ENCODE data around the gene RFWD3.
A peak's percentile ranks its signal among the peaks of the same experiment; 100 is the strongest.

Gene RFWD3

DNA sequence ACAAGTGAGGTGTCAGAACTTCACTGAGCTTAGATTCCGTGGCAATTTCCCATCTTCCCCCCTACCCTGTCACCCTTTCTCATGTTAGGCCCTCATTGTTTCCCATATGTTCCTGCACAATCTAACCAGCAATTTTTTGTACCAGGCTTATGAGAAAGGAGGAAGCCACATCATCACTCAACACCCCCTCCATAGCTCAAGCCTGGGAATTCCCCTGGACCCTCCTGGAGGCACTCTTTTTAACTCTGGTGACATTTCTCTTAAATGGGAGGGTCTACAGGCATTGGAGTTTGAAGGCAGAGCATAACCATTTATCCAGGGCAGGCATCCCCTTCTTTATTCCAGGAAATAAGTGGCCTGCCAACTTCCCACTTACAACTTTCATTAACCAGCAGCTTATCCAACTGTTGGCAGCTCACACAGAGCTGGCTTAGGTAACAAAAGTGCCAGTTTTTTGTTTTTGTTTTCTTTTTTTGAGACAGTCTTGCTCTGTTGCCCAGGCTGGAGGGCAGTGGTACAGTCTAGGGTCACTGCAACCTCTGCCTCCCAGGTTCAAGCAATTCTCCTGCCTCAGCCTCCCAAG lies 49.4 kb downstream of the RFWD3 start:
- Mint-ChIP-seq H3K4me1 (ENCODE audit: low read depth) (peaks cover 16% of the 10 kb centered on the region), H3K27me3 (no peaks in the 10 kb centered on the region), H3K27ac (peak overlapping the region; percentile 80), H3K4me3 (no peak overlapping the region), H3K9me3 (no peaks in the 10 kb centered on the region), H3K36me3 (ENCODE audit: low read depth) (peaks cover 73% of the 10 kb centered on the region)
- DNase-seq: no peak

DNA sequence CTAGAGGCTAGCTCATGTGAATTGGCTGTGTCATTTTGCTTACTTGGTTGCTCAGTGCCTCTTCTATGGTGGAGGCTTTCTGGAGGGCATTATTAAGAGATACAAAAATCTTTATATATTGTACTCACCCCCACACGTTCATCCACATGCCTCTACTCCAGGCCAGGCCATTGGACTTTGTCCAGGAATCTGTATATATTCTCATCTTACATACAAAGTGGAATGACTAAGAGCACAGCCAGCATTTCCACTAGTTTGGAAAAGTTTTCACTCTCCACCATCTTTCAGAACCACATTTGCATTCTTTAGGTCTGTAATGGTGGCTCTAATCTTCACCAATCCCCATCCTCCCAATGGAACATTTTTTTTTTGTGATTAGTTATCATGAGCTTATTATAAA lies 55.0 kb downstream of the RFWD3 start:
- H3K27me3 Mint-ChIP-seq: no peaks in the 10 kb centered on the region
- H3K4me1 Mint-ChIP-seq (ENCODE audit: low read depth): peaks cover 25% of the 10 kb centered on the region
- no peak for DNase-seq
- no peaks in the 10 kb centered on the region for H3K9me3 Mint-ChIP-seq
- H3K4me3 Mint-ChIP-seq: no peak overlapping the region
- H3K27ac Mint-ChIP-seq: no peak overlapping the region
- H3K36me3 Mint-ChIP-seq (ENCODE audit: low read depth): peaks cover 31% of the 10 kb centered on the region

DNA sequence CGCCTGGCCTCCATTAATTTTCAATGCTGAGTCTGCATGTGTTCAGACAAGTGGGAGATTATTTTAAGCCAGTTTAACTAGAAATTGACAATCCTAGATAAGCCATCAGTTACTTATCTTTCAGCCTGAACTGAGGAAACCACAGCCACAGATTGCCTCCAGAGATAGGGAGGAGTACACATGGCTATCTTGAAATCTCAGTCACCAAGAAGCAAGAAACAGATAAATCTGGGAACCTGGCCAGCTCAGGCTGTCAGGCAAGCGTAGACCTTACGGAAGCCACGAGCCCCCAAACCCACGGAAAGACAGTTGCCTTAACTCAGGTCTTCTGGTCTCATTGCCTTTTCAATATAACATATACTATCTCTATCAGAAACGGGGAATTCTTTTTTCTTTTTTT lies 57.7 kb downstream of the RFWD3 start:
- Mint-ChIP-seq H3K27ac (peak overlapping the region; percentile 61), H3K4me3 (no peak overlapping the region), H3K27me3 (no peaks in the 10 kb centered on the region), H3K4me1 (ENCODE audit: low read depth) (peaks cover 44% of the 10 kb centered on the region), H3K36me3 (ENCODE audit: low read depth) (peaks cover 28% of the 10 kb centered on the region), H3K9me3 (no peaks in the 10 kb centered on the region)
- DNase-seq: no peak

DNA sequence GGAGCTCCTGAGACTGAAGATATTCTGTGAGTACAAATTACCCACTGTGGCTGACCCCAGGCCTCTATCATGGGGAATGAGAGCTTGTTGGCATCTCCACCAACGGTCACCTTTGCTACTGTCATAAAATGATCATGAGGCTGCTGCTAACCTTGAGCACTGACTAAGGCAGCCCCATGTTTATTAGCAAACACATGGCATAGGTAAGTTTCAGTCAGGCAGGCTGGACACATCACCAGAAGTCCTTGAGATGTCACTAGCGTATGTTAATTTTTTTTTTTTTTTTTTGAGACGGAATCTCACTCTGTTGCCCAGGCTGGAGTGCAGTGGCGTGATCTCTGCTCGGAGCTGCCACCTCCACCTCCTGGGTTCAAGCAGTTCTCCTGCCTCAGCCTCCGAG lies 58.3 kb downstream of the RFWD3 start:
- H3K4me3 Mint-ChIP-seq: no peak overlapping the region

DNA sequence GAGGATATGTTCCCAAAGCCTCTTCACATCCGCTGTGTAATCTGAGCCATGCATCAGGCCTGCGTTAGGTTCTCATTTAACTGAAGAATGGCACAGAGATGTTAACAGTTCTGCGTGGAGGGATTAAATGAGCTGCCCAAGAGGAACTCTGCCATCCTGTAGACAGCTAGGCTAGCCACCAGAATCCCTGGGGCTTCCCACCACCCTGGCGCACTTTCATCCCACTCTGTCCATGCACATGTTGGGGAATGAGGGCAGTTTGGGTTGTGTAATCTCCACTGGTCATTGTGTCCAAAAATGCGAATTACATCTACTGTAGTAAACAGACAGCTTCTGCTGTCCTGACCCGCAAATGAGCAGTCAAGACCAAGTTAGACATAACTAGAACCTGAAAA lies 58.7 kb downstream of the RFWD3 start:
- H3K27ac Mint-ChIP-seq: peak overlapping the region; percentile 96
- DNase-seq: no peak
- H3K9me3 Mint-ChIP-seq: no peaks in the 10 kb centered on the region
- H3K36me3 Mint-ChIP-seq (ENCODE audit: low read depth): peaks cover 26% of the 10 kb centered on the region
- no peaks in the 10 kb centered on the region for H3K27me3 Mint-ChIP-seq
- peak overlapping the region; percentile 91 for H3K4me3 Mint-ChIP-seq
- peaks cover 52% of the 10 kb centered on the region for H3K4me1 Mint-ChIP-seq (ENCODE audit: low read depth)

More for the DNA sequence above, 58.3 kb downstream of the RFWD3 start:
- Mint-ChIP-seq H3K4me1 (ENCODE audit: low read depth) (peaks cover 49% of the 10 kb centered on the region), H3K27me3 (no peaks in the 10 kb centered on the region), H3K9me3 (no peaks in the 10 kb centered on the region), H3K27ac (peak overlapping the region; percentile 96), H3K36me3 (ENCODE audit: low read depth) (peaks cover 26% of the 10 kb centered on the region)
- no peak for DNase-seq

DNA sequence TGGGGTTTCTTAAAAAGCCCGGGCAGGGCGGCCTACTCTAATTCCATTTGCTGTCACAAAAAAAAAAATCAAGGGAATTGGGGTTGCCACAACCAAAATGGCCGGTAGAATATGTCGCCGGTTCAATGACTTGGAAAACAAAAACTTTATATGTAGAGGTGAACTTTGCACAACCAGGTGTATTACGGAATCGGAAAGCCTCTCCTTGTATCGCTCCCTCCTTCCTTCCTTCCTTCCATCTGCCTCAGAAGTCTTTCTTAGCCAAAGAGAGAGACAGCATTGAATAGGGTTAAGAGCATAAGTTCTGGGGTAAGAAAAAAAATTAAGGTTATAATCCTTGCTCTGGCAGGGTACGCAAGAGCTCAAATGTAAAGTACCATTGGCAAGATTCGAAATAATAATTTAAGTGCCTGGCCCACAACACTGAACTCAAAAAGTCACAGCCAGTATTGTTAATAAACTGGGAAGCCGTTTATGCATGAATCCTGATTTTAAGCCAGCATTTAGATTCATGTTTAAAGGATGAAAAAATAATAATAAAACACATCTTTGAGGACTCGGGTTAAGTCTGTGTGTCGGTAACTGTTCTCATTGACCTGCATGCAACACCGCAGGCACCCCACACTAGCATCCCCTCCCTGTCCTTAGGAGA lies 59.2 kb downstream of the RFWD3 start:
- peak overlapping the region; percentile 96 for H3K27ac Mint-ChIP-seq
- H3K4me3 Mint-ChIP-seq: peak overlapping the region; percentile 91
- H3K4me1 Mint-ChIP-seq (ENCODE audit: low read depth): peaks cover 54% of the 10 kb centered on the region

DNA sequence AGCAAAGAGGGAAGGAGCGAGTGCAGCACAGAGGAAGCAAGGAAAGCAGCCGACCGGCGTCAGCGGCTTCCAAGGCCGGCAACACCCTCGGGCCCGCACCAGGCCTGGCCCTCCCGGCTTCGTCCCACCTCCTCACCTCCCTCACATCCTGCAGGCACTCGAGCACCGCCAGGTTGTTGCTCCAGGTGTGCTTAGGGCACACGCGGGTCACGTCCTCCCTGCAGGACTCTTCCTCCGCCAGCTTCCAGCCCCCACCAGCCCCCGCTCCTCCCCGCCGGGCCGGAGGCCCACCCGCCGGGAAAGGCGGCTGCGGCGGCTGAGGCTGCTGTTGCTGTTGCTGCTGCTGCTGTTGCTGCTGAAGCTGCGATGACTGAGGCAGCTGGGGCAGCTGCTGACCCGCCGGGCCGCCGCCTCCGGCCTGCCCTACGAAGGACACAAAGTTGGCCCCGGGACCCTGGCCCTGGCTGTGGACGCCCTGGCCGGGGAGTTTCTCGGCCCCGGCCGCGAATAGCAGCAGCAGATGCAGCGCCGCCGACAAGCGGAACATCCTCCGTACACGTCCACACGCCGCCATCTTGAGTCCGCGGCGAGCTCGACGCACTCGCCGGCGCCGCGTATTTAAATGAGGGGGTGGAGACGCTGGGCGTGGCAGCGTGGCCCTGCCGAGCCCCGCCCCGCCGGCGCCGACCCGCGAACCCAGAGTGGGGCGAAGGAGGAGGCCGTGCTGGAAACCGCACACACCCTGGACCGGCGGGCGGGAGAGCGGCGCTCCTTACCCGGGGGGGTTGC lies 60.0 kb downstream of the RFWD3 start, which contains the start of gene GLG1:
GLG1 (minus strand) TSS at position 594 of the 789 bp plus-strand sequence; CDS start at position 574, 20 bp downstream.
- H3K9me3 Mint-ChIP-seq: no peaks in the 10 kb centered on the region
- peak within 1 kb of the TSS; percentile 96 for H3K27ac Mint-ChIP-seq

More for the DNA sequence above, 59.2 kb downstream of the RFWD3 start:
- Mint-ChIP-seq H3K9me3 (no peaks in the 10 kb centered on the region), H3K27me3 (no peaks in the 10 kb centered on the region), H3K36me3 (ENCODE audit: low read depth) (peaks cover 27% of the 10 kb centered on the region)
- DNase-seq: no peak

DNA sequence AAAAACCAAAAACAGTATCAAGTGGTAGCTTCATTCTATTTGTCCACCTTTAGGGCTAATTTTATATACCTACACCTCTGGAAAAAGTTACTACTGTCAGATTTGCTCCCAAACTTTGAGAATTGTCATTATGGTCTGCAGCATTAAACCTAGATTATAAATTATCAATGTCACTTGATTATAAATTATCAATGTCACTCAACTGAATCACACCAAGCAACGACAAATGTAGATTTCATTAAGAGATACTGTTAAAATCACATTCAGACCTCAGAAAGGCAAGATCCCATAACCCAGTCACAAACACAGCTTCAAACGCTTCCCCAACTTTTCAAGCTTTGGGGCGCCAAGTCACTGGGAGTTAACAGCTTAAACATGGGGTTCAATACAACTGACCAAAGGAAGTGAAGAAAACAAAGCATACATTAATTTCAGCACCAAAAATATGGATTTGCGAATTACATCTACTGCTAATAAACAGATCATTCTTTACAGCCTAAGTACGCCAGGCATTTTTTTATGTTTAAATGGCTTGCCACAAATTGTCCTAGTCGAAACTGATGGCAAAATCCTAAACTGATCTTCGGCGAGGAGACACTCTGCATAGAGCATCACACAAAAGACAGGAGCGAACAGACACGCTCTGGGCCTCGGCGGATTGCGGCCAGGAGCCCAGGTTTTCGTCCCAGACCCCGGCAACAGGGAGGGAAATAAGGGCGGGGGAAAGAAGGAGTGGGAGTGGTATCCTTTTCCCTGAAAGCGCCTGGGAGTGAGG lies 60.7 kb downstream of the RFWD3 start:
- H3K4me1 Mint-ChIP-seq (ENCODE audit: low read depth): peaks cover 65% of the 10 kb centered on the region
- no peaks in the 10 kb centered on the region for H3K9me3 Mint-ChIP-seq
- peak overlapping the region; percentile 96 for H3K27ac Mint-ChIP-seq
- H3K36me3 Mint-ChIP-seq (ENCODE audit: low read depth): peaks cover 20% of the 10 kb centered on the region
- DNase-seq: no peak
- no peaks in the 10 kb centered on the region for H3K27me3 Mint-ChIP-seq
- peak overlapping the region; percentile 91 for H3K4me3 Mint-ChIP-seq

More for the DNA sequence above, 60.0 kb downstream of the RFWD3 start, which contains the start of gene GLG1:
- DNase-seq: peak; percentile 94
- Mint-ChIP-seq H3K27me3 (no peaks in the 10 kb centered on the region), H3K4me1 (ENCODE audit: low read depth) (peaks cover 57% of the 10 kb centered on the region), H3K4me3 (peak within 1 kb of the TSS; percentile 91), H3K36me3 (ENCODE audit: low read depth) (peaks cover 23% of the 10 kb centered on the region)

DNA sequence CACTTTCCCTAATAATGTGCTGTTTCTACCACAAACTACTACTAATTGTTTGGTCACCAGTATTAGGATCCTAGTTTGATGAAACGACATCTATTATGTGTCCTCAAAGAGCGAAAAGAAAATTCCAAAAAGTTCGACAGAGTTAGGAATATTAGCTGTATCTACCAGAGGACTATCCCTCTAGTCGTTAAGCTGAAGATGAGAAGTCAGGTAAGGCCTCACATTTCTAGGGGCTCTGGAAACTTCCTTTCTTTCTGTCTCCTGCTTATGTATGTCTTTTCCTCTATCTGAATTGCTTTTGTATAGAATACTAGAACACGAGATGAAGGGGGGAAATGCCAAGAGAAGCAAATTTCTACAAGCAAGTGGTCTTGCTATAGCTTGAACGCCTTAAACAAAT lies 61.3 kb downstream of the RFWD3 start:
- Mint-ChIP-seq H3K4me3 (peak overlapping the region; percentile 91), H3K27me3 (no peaks in the 10 kb centered on the region), H3K4me1 (ENCODE audit: low read depth) (peaks cover 71% of the 10 kb centered on the region), H3K36me3 (ENCODE audit: low read depth) (peaks cover 20% of the 10 kb centered on the region), H3K27ac (peak overlapping the region; percentile 96), H3K9me3 (no peaks in the 10 kb centered on the region)
- DNase-seq: no peak

DNA sequence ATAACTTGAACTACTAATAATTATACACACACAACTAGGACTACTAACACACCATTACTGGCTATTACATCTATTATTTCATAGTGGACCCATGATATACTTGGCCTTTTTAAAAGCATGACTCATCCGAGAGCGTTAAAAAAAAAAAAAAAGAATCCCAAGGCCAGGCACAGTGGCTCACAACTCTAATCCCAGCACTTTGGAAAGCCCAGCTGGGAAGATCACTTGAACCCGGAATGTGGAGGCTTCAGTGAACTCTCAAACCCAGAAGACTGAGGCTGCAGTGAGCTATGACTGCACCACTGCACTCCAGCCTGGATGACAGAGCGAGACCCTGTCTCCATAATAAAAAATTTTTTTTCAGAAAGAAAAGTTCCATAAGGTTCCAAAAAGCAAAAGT lies 62.8 kb downstream of the RFWD3 start:
- H3K36me3 Mint-ChIP-seq (ENCODE audit: low read depth): peaks cover 29% of the 10 kb centered on the region
- no peak for DNase-seq
- H3K4me3 Mint-ChIP-seq: peak overlapping the region; percentile 91
- peaks cover 76% of the 10 kb centered on the region for H3K4me1 Mint-ChIP-seq (ENCODE audit: low read depth)
- peak overlapping the region; percentile 96 for H3K27ac Mint-ChIP-seq
- no peaks in the 10 kb centered on the region for H3K27me3 Mint-ChIP-seq
- no peaks in the 10 kb centered on the region for H3K9me3 Mint-ChIP-seq

DNA sequence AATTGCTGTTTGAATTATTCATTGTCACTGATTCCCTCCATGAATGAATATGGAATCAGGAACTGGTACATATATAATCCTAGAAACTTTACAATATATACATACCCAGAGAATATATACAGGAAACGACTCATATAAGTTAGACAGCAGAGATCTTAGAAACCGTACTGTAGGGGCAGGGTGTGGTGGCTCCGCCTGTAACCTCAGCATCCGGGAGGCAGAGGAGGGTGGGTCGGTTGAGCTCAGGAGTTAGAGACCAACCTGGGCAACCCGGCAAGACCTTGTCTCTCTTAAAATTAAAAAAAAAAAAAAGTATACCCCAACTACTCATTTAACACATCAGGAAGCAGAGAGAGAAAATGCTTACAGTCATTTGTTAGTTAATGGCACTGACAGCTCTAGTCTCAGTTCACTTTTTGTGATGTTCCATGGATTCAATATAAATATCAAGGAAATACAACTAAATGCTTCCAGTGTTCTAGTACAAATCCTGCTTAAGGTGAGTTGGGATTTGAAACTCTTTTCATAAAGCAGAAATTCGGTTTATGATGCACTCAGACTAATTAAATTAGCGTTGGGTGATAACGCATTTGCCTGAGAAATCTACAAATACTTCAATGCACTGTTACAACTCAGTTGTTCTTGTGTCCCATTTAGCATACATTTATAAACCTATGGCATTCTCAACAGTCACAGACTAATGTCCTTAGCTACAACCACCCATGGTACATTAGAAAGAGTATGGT lies 65.4 kb downstream of the RFWD3 start:
- peak overlapping the region; percentile 43 for H3K4me3 Mint-ChIP-seq
- peak overlapping the region; percentile 88 for H3K27ac Mint-ChIP-seq
- peaks cover 42% of the 10 kb centered on the region for H3K36me3 Mint-ChIP-seq (ENCODE audit: low read depth)
- peaks cover 70% of the 10 kb centered on the region for H3K4me1 Mint-ChIP-seq (ENCODE audit: low read depth)
- DNase-seq: peak; percentile 58
- no peaks in the 10 kb centered on the region for H3K9me3 Mint-ChIP-seq
- H3K27me3 Mint-ChIP-seq: no peaks in the 10 kb centered on the region

DNA sequence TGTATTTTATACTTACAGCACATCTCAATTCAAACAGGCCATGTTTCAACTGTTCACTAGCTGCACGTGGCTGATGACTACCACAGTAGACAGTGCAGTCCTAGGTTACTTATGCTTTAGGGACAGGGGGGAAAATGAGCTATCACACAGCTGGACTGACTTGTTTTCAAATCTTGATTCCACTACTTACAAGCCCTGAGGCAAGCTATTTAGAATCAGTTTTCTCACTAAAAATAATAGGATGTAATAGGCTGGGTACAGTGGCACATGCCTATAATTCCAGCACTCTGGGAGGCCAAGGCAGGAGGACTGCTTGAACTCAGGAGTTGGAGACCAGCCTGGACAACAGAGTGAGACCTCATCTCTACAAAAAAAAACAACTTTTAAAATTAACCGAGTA lies 70.1 kb downstream of the RFWD3 start:
- DNase-seq: no peak
- Mint-ChIP-seq H3K27ac (peak overlapping the region; percentile 62), H3K9me3 (no peaks in the 10 kb centered on the region), H3K36me3 (ENCODE audit: low read depth) (peaks cover 37% of the 10 kb centered on the region), H3K4me1 (ENCODE audit: low read depth) (peaks cover 61% of the 10 kb centered on the region), H3K27me3 (no peaks in the 10 kb centered on the region), H3K4me3 (no peak overlapping the region)

DNA sequence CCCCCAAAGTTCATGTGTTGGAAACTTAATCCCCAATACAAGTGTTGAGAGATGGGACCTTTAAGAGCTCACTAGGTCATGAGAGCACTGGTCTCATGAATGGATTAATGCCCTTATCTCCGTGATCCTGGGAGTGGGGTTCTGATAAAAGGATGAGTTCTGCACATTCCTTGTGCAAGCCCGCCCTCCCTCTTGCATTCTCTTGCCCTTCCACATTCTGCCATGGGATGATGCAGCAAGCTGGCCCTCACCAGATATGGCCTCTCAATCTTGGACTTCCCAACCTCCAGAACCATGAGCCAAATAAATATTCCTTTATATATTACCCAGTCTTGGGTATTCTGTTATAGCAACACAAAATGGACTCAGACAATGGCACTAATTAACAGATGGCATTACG lies 73.8 kb downstream of the RFWD3 start:
- Mint-ChIP-seq H3K9me3 (no peaks in the 10 kb centered on the region), H3K36me3 (ENCODE audit: low read depth) (peaks cover 44% of the 10 kb centered on the region), H3K4me3 (no peak overlapping the region), H3K4me1 (ENCODE audit: low read depth) (peaks cover 54% of the 10 kb centered on the region), H3K27me3 (no peaks in the 10 kb centered on the region), H3K27ac (no peak overlapping the region)
- DNase-seq: no peak
